Measurements from ENCODE around the gene SMR3A.

DNA sequence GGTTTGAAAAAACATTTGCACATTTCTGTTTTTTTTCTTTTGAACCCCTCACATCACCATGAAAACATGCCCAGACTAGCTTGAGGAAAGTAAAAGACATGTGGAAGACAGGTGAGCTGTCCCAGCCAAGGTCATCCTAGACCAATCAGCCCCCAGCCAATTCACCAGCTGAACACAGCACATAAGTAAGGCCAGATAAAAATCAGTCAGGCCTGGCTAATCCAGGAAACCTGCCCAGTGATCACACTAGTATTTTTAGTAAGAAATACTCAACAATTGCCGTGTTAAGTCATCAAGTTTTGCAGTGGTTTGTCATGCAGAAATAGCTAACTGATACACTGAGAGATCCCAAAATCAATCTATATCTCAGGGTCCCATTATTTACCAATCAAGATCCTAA is 4.4 kb upstream of the SMR3A start:
- TF ChIP-seq, protein P1, sequence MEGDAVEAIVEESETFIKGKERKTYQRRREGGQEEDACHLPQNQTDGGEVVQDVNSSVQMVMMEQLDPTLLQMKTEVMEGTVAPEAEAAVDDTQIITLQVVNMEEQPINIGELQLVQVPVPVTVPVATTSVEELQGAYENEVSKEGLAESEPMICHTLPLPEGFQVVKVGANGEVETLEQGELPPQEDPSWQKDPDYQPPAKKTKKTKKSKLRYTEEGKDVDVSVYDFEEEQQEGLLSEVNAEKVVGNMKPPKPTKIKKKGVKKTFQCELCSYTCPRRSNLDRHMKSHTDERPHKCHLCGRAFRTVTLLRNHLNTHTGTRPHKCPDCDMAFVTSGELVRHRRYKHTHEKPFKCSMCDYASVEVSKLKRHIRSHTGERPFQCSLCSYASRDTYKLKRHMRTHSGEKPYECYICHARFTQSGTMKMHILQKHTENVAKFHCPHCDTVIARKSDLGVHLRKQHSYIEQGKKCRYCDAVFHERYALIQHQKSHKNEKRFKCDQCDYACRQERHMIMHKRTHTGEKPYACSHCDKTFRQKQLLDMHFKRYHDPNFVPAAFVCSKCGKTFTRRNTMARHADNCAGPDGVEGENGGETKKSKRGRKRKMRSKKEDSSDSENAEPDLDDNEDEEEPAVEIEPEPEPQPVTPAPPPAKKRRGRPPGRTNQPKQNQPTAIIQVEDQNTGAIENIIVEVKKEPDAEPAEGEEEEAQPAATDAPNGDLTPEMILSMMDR (IDR thresholded peaks at IDR 0.05), result no peak
- TF ChIP-seq POLR2A (IDR thresholded peaks at IDR 0.05), result no peak
- no peak for TF ChIP-seq POLR2AphosphoS5 (IDR thresholded peaks at IDR 0.05)
- no peak for TF ChIP-seq EP300 (IDR thresholded peaks at IDR 0.05; ENCODE audit: low read depth)
